Muscle of leg (tissue), 11 donors: ENCODE measurements around the gene MRPL41. TPM values are rescaled to one million over a fixed set of nuclear protein-coding genes. Genes with fewer than 3 reads are reported as not detected.
"Not testable (repeated sequence)": the region's sequence is repeated elsewhere in the genome, so short reads cannot be mapped to it uniquely, and the experiment has no call there.

ENCODE experiments used
- DNase-seq: peaks from one replicate; pipeline ENCODE4 v3.0.0; 2013
- H3K27ac ChIP-seq: one replicate; pipeline ENCODE4 v1.5.1; 2013; ENCODE audit warnings: mild to moderate bottlenecking, low read length, control low read depth
- H3K27me3 ChIP-seq: one replicate; pipeline ENCODE4 v1.6.1; 2013; ENCODE audit warnings: low read length; ENCODE audit not compliant: control insufficient read depth, insufficient read depth
- H3K36me3 ChIP-seq: one replicate; pipeline ENCODE4 v1.6.1; 2013; ENCODE audit warnings: low read length; ENCODE audit not compliant: control insufficient read depth, insufficient read depth
- H3K4me1 ChIP-seq: one replicate; pipeline ENCODE4 v1.6.1; 2013; ENCODE audit warnings: low read length; ENCODE audit not compliant: control insufficient read depth, insufficient read depth
- H3K4me3 ChIP-seq: one replicate; pipeline ENCODE4 v1.5.1; 2013; ENCODE audit warnings: low read length, control low read depth
- H3K9me3 ChIP-seq: replicated peaks from 2 replicates; pipeline ENCODE4 v1.6.1; 2013; ENCODE audit warnings: low read depth, low read length; ENCODE audit not compliant: control insufficient read depth
- WGBS: methylation state at CpG from one replicate; pipeline ENCODE4 v1.1.5; 2013; ENCODE audit warnings: missing lambda C conversion rate; ENCODE audit not compliant: insufficient coverage; 5-methylcytosine and 5-hydroxymethylcytosine counted together
- polyA plus RNA-seq, 8 donors: library from polyadenylated mRNA; unstranded; fragments of 120-200 nt; gene quantifications; one replicate each; pipeline versions ENCODE4 v1.2.1 to v1.2.3, GENCODE V29; 2013; ENCODE audit warnings: inconsistent platforms in 1 of 8, low replicate concordance in 1 of 8; ENCODE audit not compliant: insufficient read length in 8 of 8, insufficient read depth in 1 of 8
- total RNA-seq: library from RNA; stranded (reverse); fragments of 120-200 nt; gene quantifications from one replicate; pipeline ENCODE4 v1.2.4, GENCODE V29; 2013

The MRPL41 gene
- total and polyA plus RNA-seq, 9 donors = 25.6 to 42.1 (median 32.0) TPM

GRCh38 chr9:137511758-137512463 lies 39.8 kb upstream of the MRPL41 start:
- H3K4me3 ChIP-seq = no peak overlapping the region
- no peaks in the 10 kb centered on the region for H3K9me3 ChIP-seq
- H3K27ac ChIP-seq = no peak overlapping the region
- WGBS = 86% methylated on average over 17 of the region's 25 CpGs
- no peaks in the 10 kb centered on the region for H3K36me3 ChIP-seq
- no peaks in the 10 kb centered on the region for H3K4me1 ChIP-seq
- H3K27me3 ChIP-seq = no peaks in the 10 kb centered on the region
- no peak for DNase-seq

- not testable (repeated sequence) for H3K4me1 ChIP-seq, H3K27me3 ChIP-seq, H3K27ac ChIP-seq, H3K36me3 ChIP-seq, DNase-seq, H3K9me3 ChIP-seq, H3K4me3 ChIP-seq
- WGBS = no CpG with 5 or more reads among the region's 5 CpGs
Measured at GRCh38 chr9:137513136-137513535, 38.5 kb upstream of the MRPL41 start.

GRCh38 chr9:137513801-137514570 lies 37.7 kb upstream of the MRPL41 start:
- not testable (repeated sequence) for H3K27ac ChIP-seq, H3K4me3 ChIP-seq, H3K36me3 ChIP-seq, H3K27me3 ChIP-seq, DNase-seq, H3K9me3 ChIP-seq, H3K4me1 ChIP-seq
- WGBS = 89% methylated on average over 36 of the region's 42 CpGs

- Histone ChIP-seq H3K27me3 (no peaks in the 10 kb centered on the region), H3K4me3 (no peak overlapping the region), H3K9me3 (no peaks in the 10 kb centered on the region), H3K4me1 (no peaks in the 10 kb centered on the region), H3K36me3 (no peaks in the 10 kb centered on the region), H3K27ac (no peak overlapping the region)
- DNase-seq = no peak
- WGBS = 87% methylated on average over 18 of the region's 30 CpGs
Measured at GRCh38 chr9:137514691-137515337, 36.9 kb upstream of the MRPL41 start.

- Histone ChIP-seq H3K9me3 (no peaks in the 10 kb centered on the region), H3K4me1 (no peaks in the 10 kb centered on the region), H3K36me3 (no peaks in the 10 kb centered on the region), H3K27me3 (no peaks in the 10 kb centered on the region), H3K4me3 (no peak overlapping the region), H3K27ac (no peak overlapping the region)
- WGBS = 76% methylated on average over 19 of the region's 23 CpGs
- DNase-seq = no peak
Measured at GRCh38 chr9:137515338-137515724, 36.3 kb upstream of the MRPL41 start.

- Histone ChIP-seq H3K36me3 (no peaks in the 10 kb centered on the region), H3K9me3 (no peaks in the 10 kb centered on the region), H3K27me3 (no peaks in the 10 kb centered on the region), H3K4me3 (no peak overlapping the region), H3K4me1 (peaks cover 10% of the 10 kb centered on the region), H3K27ac (no peak overlapping the region)
- DNase-seq = no peak
- 64% methylated on average over 4 of the region's 10 CpGs for WGBS
Measured at GRCh38 chr9:137516144-137516917, 35.3 kb upstream of the MRPL41 start.

- WGBS = 80% methylated on average over 10 of the region's 13 CpGs
- DNase-seq, H3K27ac ChIP-seq, H3K36me3 ChIP-seq, H3K4me3 ChIP-seq, H3K27me3 ChIP-seq, H3K9me3 ChIP-seq: not testable (repeated sequence)
- peaks cover 13% of the 10 kb centered on the region for H3K4me1 ChIP-seq
Measured at GRCh38 chr9:137518661-137519459, 32.8 kb upstream of the MRPL41 start.

- 94% methylated on average over 7 of the region's 10 CpGs for WGBS
- Histone ChIP-seq H3K4me3 (no peak overlapping the region), H3K9me3 (no peaks in the 10 kb centered on the region), H3K27me3 (no peaks in the 10 kb centered on the region), H3K4me1 (peaks cover 13% of the 10 kb centered on the region), H3K36me3 (no peaks in the 10 kb centered on the region), H3K27ac (no peak overlapping the region)
- no peak for DNase-seq
Measured at GRCh38 chr9:137519553-137519952, 32.1 kb upstream of the MRPL41 start.

- Histone ChIP-seq H3K4me3 (no peak overlapping the region), H3K27me3 (no peaks in the 10 kb centered on the region), H3K4me1 (peaks cover 13% of the 10 kb centered on the region), H3K36me3 (no peaks in the 10 kb centered on the region), H3K27ac (no peak overlapping the region), H3K9me3 (no peaks in the 10 kb centered on the region)
- DNase-seq = no peak
- 77% methylated on average over 20 of the region's 30 CpGs for WGBS
Measured at GRCh38 chr9:137520614-137521404, 30.9 kb upstream of the MRPL41 start.
